HL-60 (cell line): ENCODE results near the gene IDH3G.

Experiments
- TF ChIP-seq, protein P1 (sequence below): IDR thresholded peaks from one replicate; pipeline ENCODE4 v1.5.1; 2011; ENCODE audit warnings: low read length, control low read depth, inconsistent platforms; ENCODE audit not compliant: insufficient read depth
- TF ChIP-seq, protein P2 (sequence below): IDR thresholded peaks from 2 replicates; pipeline ENCODE4 v1.6.1; 2012; ENCODE audit warnings: low read depth; ENCODE audit not compliant: insufficient replicate concordance

DNA sequence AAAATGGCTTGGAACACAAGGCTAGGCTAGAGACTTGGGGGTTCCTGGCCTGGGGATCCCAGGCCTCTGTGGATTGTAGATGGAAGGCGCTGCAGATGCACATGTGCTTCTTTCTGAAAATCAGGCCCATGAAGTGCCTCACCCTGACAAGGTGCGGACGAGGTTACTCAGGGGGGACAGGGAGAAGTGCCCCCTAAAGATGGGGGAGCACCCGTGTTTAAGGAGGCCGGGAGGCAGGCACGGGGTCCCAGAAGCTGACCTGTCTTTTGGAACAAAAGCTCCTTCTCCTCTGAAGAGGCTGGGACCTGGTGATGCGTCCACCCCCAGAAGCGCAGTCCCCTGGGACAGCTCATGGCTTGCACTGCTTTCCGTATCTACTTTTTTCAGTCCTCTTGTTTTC, 33.7 kb upstream of the IDH3G start:
- TF ChIP-seq, protein P1, sequence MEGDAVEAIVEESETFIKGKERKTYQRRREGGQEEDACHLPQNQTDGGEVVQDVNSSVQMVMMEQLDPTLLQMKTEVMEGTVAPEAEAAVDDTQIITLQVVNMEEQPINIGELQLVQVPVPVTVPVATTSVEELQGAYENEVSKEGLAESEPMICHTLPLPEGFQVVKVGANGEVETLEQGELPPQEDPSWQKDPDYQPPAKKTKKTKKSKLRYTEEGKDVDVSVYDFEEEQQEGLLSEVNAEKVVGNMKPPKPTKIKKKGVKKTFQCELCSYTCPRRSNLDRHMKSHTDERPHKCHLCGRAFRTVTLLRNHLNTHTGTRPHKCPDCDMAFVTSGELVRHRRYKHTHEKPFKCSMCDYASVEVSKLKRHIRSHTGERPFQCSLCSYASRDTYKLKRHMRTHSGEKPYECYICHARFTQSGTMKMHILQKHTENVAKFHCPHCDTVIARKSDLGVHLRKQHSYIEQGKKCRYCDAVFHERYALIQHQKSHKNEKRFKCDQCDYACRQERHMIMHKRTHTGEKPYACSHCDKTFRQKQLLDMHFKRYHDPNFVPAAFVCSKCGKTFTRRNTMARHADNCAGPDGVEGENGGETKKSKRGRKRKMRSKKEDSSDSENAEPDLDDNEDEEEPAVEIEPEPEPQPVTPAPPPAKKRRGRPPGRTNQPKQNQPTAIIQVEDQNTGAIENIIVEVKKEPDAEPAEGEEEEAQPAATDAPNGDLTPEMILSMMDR = no peak
- TF ChIP-seq, protein P2, sequence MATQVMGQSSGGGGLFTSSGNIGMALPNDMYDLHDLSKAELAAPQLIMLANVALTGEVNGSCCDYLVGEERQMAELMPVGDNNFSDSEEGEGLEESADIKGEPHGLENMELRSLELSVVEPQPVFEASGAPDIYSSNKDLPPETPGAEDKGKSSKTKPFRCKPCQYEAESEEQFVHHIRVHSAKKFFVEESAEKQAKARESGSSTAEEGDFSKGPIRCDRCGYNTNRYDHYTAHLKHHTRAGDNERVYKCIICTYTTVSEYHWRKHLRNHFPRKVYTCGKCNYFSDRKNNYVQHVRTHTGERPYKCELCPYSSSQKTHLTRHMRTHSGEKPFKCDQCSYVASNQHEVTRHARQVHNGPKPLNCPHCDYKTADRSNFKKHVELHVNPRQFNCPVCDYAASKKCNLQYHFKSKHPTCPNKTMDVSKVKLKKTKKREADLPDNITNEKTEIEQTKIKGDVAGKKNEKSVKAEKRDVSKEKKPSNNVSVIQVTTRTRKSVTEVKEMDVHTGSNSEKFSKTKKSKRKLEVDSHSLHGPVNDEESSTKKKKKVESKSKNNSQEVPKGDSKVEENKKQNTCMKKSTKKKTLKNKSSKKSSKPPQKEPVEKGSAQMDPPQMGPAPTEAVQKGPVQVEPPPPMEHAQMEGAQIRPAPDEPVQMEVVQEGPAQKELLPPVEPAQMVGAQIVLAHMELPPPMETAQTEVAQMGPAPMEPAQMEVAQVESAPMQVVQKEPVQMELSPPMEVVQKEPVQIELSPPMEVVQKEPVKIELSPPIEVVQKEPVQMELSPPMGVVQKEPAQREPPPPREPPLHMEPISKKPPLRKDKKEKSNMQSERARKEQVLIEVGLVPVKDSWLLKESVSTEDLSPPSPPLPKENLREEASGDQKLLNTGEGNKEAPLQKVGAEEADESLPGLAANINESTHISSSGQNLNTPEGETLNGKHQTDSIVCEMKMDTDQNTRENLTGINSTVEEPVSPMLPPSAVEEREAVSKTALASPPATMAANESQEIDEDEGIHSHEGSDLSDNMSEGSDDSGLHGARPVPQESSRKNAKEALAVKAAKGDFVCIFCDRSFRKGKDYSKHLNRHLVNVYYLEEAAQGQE = no peak
